Heart left ventricle (tissue), 16 donors: ENCODE data around the gene KCTD5. TPM values are rescaled to one million over a fixed set of nuclear protein-coding genes. Genes with fewer than 3 reads are reported as not detected.

Source experiments
- ATAC-seq, 4 donors: fragments of 200-7000 bp; cut with Tn5 transposase; one replicate each; pipeline ENCODE4 v1.9.1; 2020 to 2022; ENCODE audit warnings: moderate library complexity in 4 of 4, mild to moderate bottlenecking in 3 of 4, moderate number of reproducible peaks in 1 of 4
- DNase-seq, 5 donors: peaks; one replicate each; pipeline ENCODE4 v3.0.0-alpha.2; 2020
- H3K27ac ChIP-seq, 12 donors: fragments of 200-600 bp; sonication (generic) in 4 of 12; one replicate each; pipeline versions ENCODE4 v1.5.0 to v1.8.0; 2016 to 2022; ENCODE audit warnings: mild to moderate bottlenecking in 2 of 12
- H3K27me3 ChIP-seq, 9 donors: fragments of 200-600 bp; sonication (generic) in 2 of 9; one replicate each; pipeline versions ENCODE4 v1.5.1 to v1.8.0; 2016 to 2022; ENCODE audit warnings: mild to moderate bottlenecking in 3 of 9
- H3K36me3 ChIP-seq, 9 donors: fragments of 200-600 bp; sonication (generic) in 2 of 9; one replicate each; pipeline versions ENCODE4 v1.5.0 to v1.8.0; 2018 to 2022; ENCODE audit warnings: mild to moderate bottlenecking in 2 of 9
- H3K4me1 ChIP-seq, 12 donors: fragments of 200-600 bp; sonication (generic) in 4 of 12; one replicate each; pipeline versions ENCODE4 v1.5.0 to v1.8.0; 2016 to 2022; ENCODE audit warnings: mild to moderate bottlenecking in 3 of 12
- H3K4me3 ChIP-seq, 12 donors: fragments of 200-600 bp; sonication (generic) in 4 of 12; one replicate each; pipeline versions ENCODE4 v1.5.0 to v1.8.0; 2017 to 2022; ENCODE audit warnings: mild to moderate bottlenecking in 9 of 12, moderate library complexity in 4 of 12
- H3K9me3 ChIP-seq, 12 donors: fragments of 200-600 bp; sonication (generic) in 4 of 12; one replicate each; pipeline versions ENCODE4 v1.5.0 to v1.8.0; 2016 to 2022; ENCODE audit warnings: mild to moderate bottlenecking in 1 of 12
- CTCF ChIP-seq, 12 donors: fragments of 200-600 bp; sonication (generic) in 4 of 12; IDR thresholded peaks; one replicate each; pipeline versions ENCODE4 v1.5.0 to v1.8.0; 2018 to 2022; ENCODE audit warnings: antibody characterized with exemption in 12 of 12, mild to moderate bottlenecking in 5 of 12
- POLR2A ChIP-seq, 2 donors: fragments of 450-650 bp; IDR thresholded peaks; one replicate each; pipeline ENCODE4 v1.6.1; 2017; ENCODE audit warnings: antibody characterized with exemption in 2 of 2, mild to moderate bottlenecking in 2 of 2, moderate library complexity in 2 of 2
- WGBS, 4 donors: extraction: QIAGEN DNeasy Blood & Tissue Kit in 2 of 4; methylation state at CpG; one replicate each; pipeline versions ENCODE4 v1.1.5 to v1.1.7; 2013 to 2018; 5-methylcytosine and 5-hydroxymethylcytosine counted together
- intact Hi-C, 10 donors: fragments of 100-400 bp; cut with DNase I; formaldehyde crosslinking; loops; one replicate each; pipeline versions ENCODE4 v1.11.1 to v1.14.2; 2022
- polyA plus RNA-seq, 2 donors: library from polyadenylated mRNA; stranded (reverse); fragments of 200-250 nt; gene quantifications; one replicate each; pipeline ENCODE4 v1.2.3, GENCODE V29; 2013
- total RNA-seq, 9 donors: library from RNA; depleted of rRNA in 2 of 9; stranded (reverse); fragments of >200 nt in 2 of 9; fragmentation: NEBNext Ultra II Directional in 3 of 9; extraction: Animal tissue kit (Norgen Biotek cat#: 25700) in 3 of 9; gene quantifications; one replicate each; pipeline versions ENCODE4 v1.1.0 to v1.2.4, GENCODE V29; 2016 to 2023
- donor health status: ischemic (EF 13 %, LVEDD 7.1; RV severe dilation, severe dysfunction).
- donor health status: healthy with polysubstance abuse.
- donor health status: DM: no; HTN: yes; CAD: no.
- donor health status: DM: no; HTN: no; CAD: no.
- donor health status: ischemic (EF 25% LVEDD 6.9; RV normal size, moderate dysfunction).
- donor health status: ischemic (EF 25% LVEDD 5.7; RV mildly dilated, moderate dysfunction).
- donor health status: healthy.
- donor health status: DM: yes; HTN: yes; CAD: no.
- donor health status: ischemic (EF 35%, LVEDD 5.7; RV mildly dilated, moderate dysfunction).
- donor health status: nonischemic (EF 11% LVEDD 7.7; RV severe dilation, severe dysfunction).
- donor health status: DM: yes; HTN: yes; CAD: no.
- donor health status: PGD.
- donor health status: ischemic (EF 29% LVEDD 5.4; RV normal size, mild dysfunction).
- donor health status: nonischemic (EF 23%, LVEDD 6.1; RV moderate dilation, normal function).

Gene KCTD5
- total and polyA plus RNA-seq, 11 donors, result 6.2 to 24.3 (median 11.1) TPM

- peaks cover 0 to 19% (median 8%) of the 10 kb centered on the region in 12 donors for H3K4me1 ChIP-seq
- H3K27me3 ChIP-seq, result no peaks in the 10 kb centered on the region
- H3K27ac ChIP-seq, result no peak overlapping the region
- no peak overlapping the region for H3K4me3 ChIP-seq
- intact Hi-C loops, result no loop called here
- WGBS, 4 donors, result 92 to 94% (median 94%) methylated on average over 14 of the region's 14 CpGs
- peaks cover 0 to 66% (median 39%) of the 10 kb centered on the region in 9 donors for H3K36me3 ChIP-seq
- ATAC-seq, result no peak
- H3K9me3 ChIP-seq, result no peaks in the 10 kb centered on the region
- TF ChIP-seq POLR2A (IDR thresholded peaks at IDR 0.05), result no peak
- TF ChIP-seq CTCF (IDR thresholded peaks at IDR 0.05), result no peak
- no peak for DNase-seq
These were observed 25.9 kb downstream of the KCTD5 start for GRCh38 chr16:2708290-2708639.

GRCh38 chr16:2708955-2709587 lies 26.7 kb downstream of the KCTD5 start:
- H3K9me3 ChIP-seq, result no peaks in the 10 kb centered on the region
- H3K36me3 ChIP-seq, result peaks cover 0 to 58% (median 39%) of the 10 kb centered on the region in 9 donors
- TF ChIP-seq CTCF (IDR thresholded peaks at IDR 0.05) (no peak), POLR2A (IDR thresholded peaks at IDR 0.05) (no peak)
- H3K4me1 ChIP-seq, result peaks cover 0 to 12% (median 2%) of the 10 kb centered on the region in 12 donors
- H3K4me3 ChIP-seq, result no peak overlapping the region
- no peak for DNase-seq
- 95 to 97% (median 96%) methylated on average over 18 to 22 of the region's 22 CpGs for WGBS, 4 donors
- intact Hi-C loops, result no loop called here
- ATAC-seq, result no peak
- no peaks in the 10 kb centered on the region for H3K27me3 ChIP-seq
- H3K27ac ChIP-seq, result no peak overlapping the region

GRCh38 chr16:2709588-2709984 lies 27.3 kb downstream of the KCTD5 start:
- Histone ChIP-seq H3K9me3 (no peaks in the 10 kb centered on the region), H3K27me3 (no peaks in the 10 kb centered on the region), H3K36me3 (peaks cover 0 to 52% (median 36%) of the 10 kb centered on the region in 9 donors), H3K27ac (no peak overlapping the region), H3K4me3 (no peak overlapping the region), H3K4me1 (peaks cover 0 to 7% (median 0%) of the 10 kb centered on the region in 12 donors)
- 90 to 93% (median 92%) methylated on average over 9 to 10 of the region's 10 CpGs for WGBS, 4 donors
- DNase-seq, result peak in 1 of 5 donors; percentile 61
- intact Hi-C loops, result no loop called here
- TF ChIP-seq POLR2A (IDR thresholded peaks at IDR 0.05) (no peak), CTCF (IDR thresholded peaks at IDR 0.05) (no peak)
- no peak for ATAC-seq

- Histone ChIP-seq H3K4me1 (peaks cover 0 to 2% (median 0%) of the 10 kb centered on the region in 12 donors), H3K27ac (no peak overlapping the region), H3K36me3 (peaks cover 0 to 47% (median 33%) of the 10 kb centered on the region in 9 donors), H3K27me3 (no peaks in the 10 kb centered on the region), H3K4me3 (no peak overlapping the region), H3K9me3 (no peaks in the 10 kb centered on the region)
- peak in 1 of 5 donors; percentile 55 for DNase-seq
- no peak for TF ChIP-seq POLR2A (IDR thresholded peaks at IDR 0.05)
- no peak for TF ChIP-seq CTCF (IDR thresholded peaks at IDR 0.05)
- whole genome bisulfite sequencing, 4 donors, result 78 to 93% (median 89%) methylated on average over 10 to 20 of the region's 20 CpGs
- intact Hi-C loops, result no loop called here
- no peak for ATAC-seq
These were observed 27.8 kb downstream of the KCTD5 start for GRCh38 chr16:2710021-2710710.
